SK-N-SH treated with all-trans-retinoic acid at 6 μM for 48 hours (cell line): ENCODE data around the gene PTPN1.

ENCODE experiments used
- PATZ1 ChIP-seq: fragments of 250-450 bp; sonication (Bioruptor Pico); IDR thresholded peaks from 2 replicates; pipeline ENCODE4 v1.8.0; 2020; ENCODE audit warnings: mild to moderate bottlenecking, moderate library complexity, borderline replicate concordance
- PPARA ChIP-seq: fragments of 250-450 bp; sonication (Bioruptor Pico); IDR thresholded peaks from 2 replicates; pipeline ENCODE4 v1.5.0; 2020; ENCODE audit warnings: mild to moderate bottlenecking, borderline replicate concordance
- ZFP3 ChIP-seq: fragments of 250-450 bp; sonication (Bioruptor Pico); IDR thresholded peaks from 2 replicates; pipeline ENCODE4 v1.5.0; 2020; ENCODE audit warnings: mild to moderate bottlenecking, moderate library complexity

- TF ChIP-seq PATZ1 (CRISPR knock-in tag) = no peak
- TF ChIP-seq PPARA (CRISPR knock-in tag) = no peak
- no peak for TF ChIP-seq ZFP3 (CRISPR knock-in tag)
Measured at GRCh38 chr20:50514750-50515149, 4.6 kb downstream of the PTPN1 start.
